NB4 (cell line): Measurements from ENCODE around the gene SCYGR7.

Experiments
- MYC ChIP-seq: IDR thresholded peaks from 2 replicates; pipeline ENCODE4 v1.6.1; 2011; ENCODE audit warnings: low read depth, low read length
- POLR2A ChIP-seq: IDR thresholded peaks from 2 replicates; pipeline ENCODE4 v1.6.1; 2011; ENCODE audit warnings: mild to moderate bottlenecking; ENCODE audit not compliant: insufficient read length; ENCODE audit errors: extremely low read depth
- TF ChIP-seq, protein P1 (sequence below): IDR thresholded peaks from one replicate; pipeline ENCODE4 v1.5.1; 2012; ENCODE audit warnings: low read depth, low read length

DNA sequence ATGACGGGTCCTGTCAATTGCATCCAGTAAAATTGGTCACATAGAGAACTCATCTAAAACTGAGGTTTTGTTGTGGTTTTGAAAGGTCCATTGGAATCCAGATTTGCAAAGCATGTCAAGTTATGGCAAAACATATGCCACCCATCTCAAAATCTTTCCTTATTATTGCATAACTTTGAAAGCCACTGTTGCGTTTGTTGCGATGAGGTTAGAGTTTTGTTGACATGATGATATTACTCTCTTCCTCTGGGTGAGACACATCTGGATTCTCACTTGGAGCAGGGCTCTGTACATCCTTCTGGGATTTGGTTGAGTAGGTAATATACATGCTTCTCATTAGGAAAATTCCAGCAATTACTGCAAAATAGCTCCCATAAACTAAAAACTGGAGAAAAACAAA lies 40.9 kb upstream of the SCYGR7 start:
- TF ChIP-seq POLR2A (no peak), MYC (no peak)
- TF ChIP-seq, protein P1, sequence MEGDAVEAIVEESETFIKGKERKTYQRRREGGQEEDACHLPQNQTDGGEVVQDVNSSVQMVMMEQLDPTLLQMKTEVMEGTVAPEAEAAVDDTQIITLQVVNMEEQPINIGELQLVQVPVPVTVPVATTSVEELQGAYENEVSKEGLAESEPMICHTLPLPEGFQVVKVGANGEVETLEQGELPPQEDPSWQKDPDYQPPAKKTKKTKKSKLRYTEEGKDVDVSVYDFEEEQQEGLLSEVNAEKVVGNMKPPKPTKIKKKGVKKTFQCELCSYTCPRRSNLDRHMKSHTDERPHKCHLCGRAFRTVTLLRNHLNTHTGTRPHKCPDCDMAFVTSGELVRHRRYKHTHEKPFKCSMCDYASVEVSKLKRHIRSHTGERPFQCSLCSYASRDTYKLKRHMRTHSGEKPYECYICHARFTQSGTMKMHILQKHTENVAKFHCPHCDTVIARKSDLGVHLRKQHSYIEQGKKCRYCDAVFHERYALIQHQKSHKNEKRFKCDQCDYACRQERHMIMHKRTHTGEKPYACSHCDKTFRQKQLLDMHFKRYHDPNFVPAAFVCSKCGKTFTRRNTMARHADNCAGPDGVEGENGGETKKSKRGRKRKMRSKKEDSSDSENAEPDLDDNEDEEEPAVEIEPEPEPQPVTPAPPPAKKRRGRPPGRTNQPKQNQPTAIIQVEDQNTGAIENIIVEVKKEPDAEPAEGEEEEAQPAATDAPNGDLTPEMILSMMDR = no peak
